Keratinocyte (primary cell): Measurements from ENCODE around the gene CREG2. TPM values are rescaled to one million over a fixed set of nuclear protein-coding genes. Genes with fewer than 3 reads are reported as not detected.

ENCODE experiments used
- DNase-seq: peaks from one replicate; pipeline ENCODE4 v3.0.0-alpha.2; 2011; ENCODE audit warnings: low read depth, missing footprints, low spot score
- FAIRE-seq: peaks from 2 replicates; lab custom pipeline; 2011; peaks lifted over from hg19 to GRCh38; lab: Jason Lieb, UNC
- H2AFZ ChIP-seq: 2 replicates; pipeline ENCODE4 v1.6.0; 2012; ENCODE audit warnings: low read length, control low read depth, inconsistent platforms; ENCODE audit not compliant: control insufficient read depth
- H3K27ac ChIP-seq: 2 replicates; pipeline ENCODE4 v1.5.1; 2011; ENCODE audit warnings: low read length; ENCODE audit not compliant: control insufficient read depth, insufficient read depth
- H3K27me3 ChIP-seq: 3 replicates; pipeline ENCODE4 v1.6.0; 2011; ENCODE audit warnings: low read length; ENCODE audit not compliant: control insufficient read depth, insufficient read depth; ENCODE audit errors: extremely low read depth
- H3K36me3 ChIP-seq, 2 experiments: 2 replicates in 1 of 2; 3 replicates in 1 of 2; pipeline ENCODE4 v1.5.1; 2011; ENCODE audit warnings: low read length in 2 of 2, mild to moderate bottlenecking in 1 of 2; ENCODE audit not compliant: control insufficient read depth in 2 of 2, insufficient read depth in 2 of 2; ENCODE audit errors: extremely low read depth in 1 of 2
- H3K4me1 ChIP-seq: 3 replicates; pipeline ENCODE4 v1.5.1; 2011; ENCODE audit warnings: low read length; ENCODE audit not compliant: control insufficient read depth, insufficient read depth; ENCODE audit errors: extremely low read depth
- H3K4me2 ChIP-seq: 3 replicates; pipeline ENCODE4 v1.6.0; 2011; ENCODE audit warnings: low read depth, low read length; ENCODE audit not compliant: control insufficient read depth, insufficient read depth; ENCODE audit errors: extremely low read depth
- H3K4me3 ChIP-seq, 3 experiments: fragments of 200-600 bp in 1 of 3; sonication (generic) in 1 of 3; 2 replicates in 2 of 3; 3 replicates in 1 of 3; pipeline ENCODE4 v1.5.1; 2011 to 2016; ENCODE audit warnings: low read length in 3 of 3, mild to moderate bottlenecking in 3 of 3, control low read depth in 2 of 3, inconsistent platforms in 1 of 3, low read depth in 1 of 3, mixed read lengths in 1 of 3, mixed run types in 1 of 3, moderate library complexity in 1 of 3; ENCODE audit not compliant: control insufficient read depth in 2 of 3, insufficient read depth in 2 of 3; ENCODE audit errors: extremely low read depth in 1 of 3
- H3K79me2 ChIP-seq: 2 replicates; pipeline ENCODE4 v1.6.0; 2012; ENCODE audit warnings: low read length; ENCODE audit not compliant: control insufficient read depth, insufficient read depth
- H3K9ac ChIP-seq: 3 replicates; pipeline ENCODE4 v1.6.0; 2011; ENCODE audit warnings: low read length; ENCODE audit not compliant: control insufficient read depth, insufficient read depth; ENCODE audit errors: extremely low read depth
- H3K9me1 ChIP-seq: 3 replicates; pipeline ENCODE4 v1.6.0; 2011; ENCODE audit warnings: low read length; ENCODE audit not compliant: control insufficient read depth, insufficient read depth; ENCODE audit errors: extremely low read depth
- H3K9me3 ChIP-seq: 2 replicates; pipeline ENCODE4 v1.5.1; 2012; ENCODE audit warnings: low read depth, low read length; ENCODE audit not compliant: control insufficient read depth
- H4K20me1 ChIP-seq: 3 replicates; pipeline ENCODE4 v1.6.0; 2011; ENCODE audit warnings: low read length; ENCODE audit not compliant: control insufficient read depth, insufficient read depth; ENCODE audit errors: extremely low read depth
- EZH2 ChIP-seq: IDR thresholded peaks from one replicate; pipeline ENCODE4 v1.6.1; 2012; ENCODE audit warnings: inconsistent platforms, mild to moderate bottlenecking, low read length, moderate library complexity
- dilution Hi-C: fragments of 300-500 bp; cut with MboI; formaldehyde crosslinking; loops from one replicate; pipeline ENCODE4 v1.7.0; 2020; ENCODE audit warnings: low sequenced_read_pairs; ENCODE audit not compliant: extremely low pct_ligation_motif_present
- polyA plus RNA-seq, 5 experiments: library from polyadenylated mRNA; depleted of rRNA in 3 of 5; stranded (reverse) in 3 of 5; stranded (forward) in 1 of 5; unstranded in 1 of 5; fragments of >200 nt; gene quantifications; 1 replicate in 1 of 5; 2 replicates in 3 of 5; 3 replicates in 1 of 5; pipeline versions ENCODE4 v1.2.1 to v1.2.3, GENCODE V29; 2011 to 2012; ENCODE audit warnings: missing spikeins in 2 of 5, low read depth in 1 of 5, low replicate concordance in 1 of 5
- TF ChIP-seq, protein P1 (sequence below), 3 experiments: IDR thresholded peaks in 1 of 3; conservative IDR thresholded peaks in 1 of 3; optimal IDR thresholded peaks in 1 of 3; 2 replicates in 2 of 3; 3 replicates in 1 of 3; pipeline versions ENCODE3 to v1.5.1; 2011; ENCODE audit warnings: low read length in 3 of 3, mild to moderate bottlenecking in 3 of 3, moderate library complexity in 2 of 3, control low read depth in 1 of 3, inconsistent platforms in 1 of 3; ENCODE audit not compliant: insufficient read depth in 2 of 3; ENCODE audit errors: extremely low read depth in 1 of 3

The CREG2 gene
- polyA plus RNA-seq, 1 donor (not counting 4 experiments of a cell fraction or from before 2014, with no cell fraction given): 1.7 TPM

DNA sequence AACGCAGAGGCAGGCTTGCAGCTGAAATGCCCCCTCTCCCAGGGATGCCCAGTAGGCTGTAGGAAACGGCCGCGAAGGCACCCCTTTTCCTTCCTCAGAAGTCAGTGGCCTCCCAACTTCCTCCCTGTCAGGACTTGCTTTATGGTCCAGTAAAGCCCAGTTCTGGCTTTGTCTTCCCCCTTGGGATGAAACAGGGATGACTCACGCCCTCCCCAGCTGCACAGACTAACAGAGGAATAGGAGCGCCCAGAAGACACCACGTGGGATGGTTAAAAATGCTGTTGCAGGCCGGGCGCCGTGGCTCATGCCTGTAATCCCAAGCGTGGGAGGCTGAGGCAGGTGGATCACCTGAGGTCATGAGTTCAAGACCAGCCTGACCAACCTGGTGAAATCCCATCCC is 6.9 kb downstream of the CREG2 start:
- Histone ChIP-seq H3K36me3 (no peaks in the 10 kb centered on the region), H3K4me3 (no peak overlapping the region), H3K79me2 (no peaks in the 10 kb centered on the region), H3K9me3 (no peaks in the 10 kb centered on the region), H3K4me2 (no peak overlapping the region), H3K4me1 (peaks cover 12% of the 10 kb centered on the region), H3K9me1 (no peaks in the 10 kb centered on the region), H3K9ac (no peak overlapping the region), H4K20me1 (no peaks in the 10 kb centered on the region), H2AFZ (no peak overlapping the region), H3K27ac (no peak overlapping the region), H3K27me3 (no peaks in the 10 kb centered on the region)
- dilution Hi-C loops: no loop called here
- FAIRE-seq (peak; percentile 67), DNase-seq (peak; percentile 90)
- TF ChIP-seq EZH2: no peak
- TF ChIP-seq, protein P1, sequence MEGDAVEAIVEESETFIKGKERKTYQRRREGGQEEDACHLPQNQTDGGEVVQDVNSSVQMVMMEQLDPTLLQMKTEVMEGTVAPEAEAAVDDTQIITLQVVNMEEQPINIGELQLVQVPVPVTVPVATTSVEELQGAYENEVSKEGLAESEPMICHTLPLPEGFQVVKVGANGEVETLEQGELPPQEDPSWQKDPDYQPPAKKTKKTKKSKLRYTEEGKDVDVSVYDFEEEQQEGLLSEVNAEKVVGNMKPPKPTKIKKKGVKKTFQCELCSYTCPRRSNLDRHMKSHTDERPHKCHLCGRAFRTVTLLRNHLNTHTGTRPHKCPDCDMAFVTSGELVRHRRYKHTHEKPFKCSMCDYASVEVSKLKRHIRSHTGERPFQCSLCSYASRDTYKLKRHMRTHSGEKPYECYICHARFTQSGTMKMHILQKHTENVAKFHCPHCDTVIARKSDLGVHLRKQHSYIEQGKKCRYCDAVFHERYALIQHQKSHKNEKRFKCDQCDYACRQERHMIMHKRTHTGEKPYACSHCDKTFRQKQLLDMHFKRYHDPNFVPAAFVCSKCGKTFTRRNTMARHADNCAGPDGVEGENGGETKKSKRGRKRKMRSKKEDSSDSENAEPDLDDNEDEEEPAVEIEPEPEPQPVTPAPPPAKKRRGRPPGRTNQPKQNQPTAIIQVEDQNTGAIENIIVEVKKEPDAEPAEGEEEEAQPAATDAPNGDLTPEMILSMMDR (optimal IDR thresholded peaks at IDR 0.05 in 1 of 3, IDR thresholded peaks at IDR 0.05 in 1 of 3, conservative IDR thresholded peaks at IDR 0.05 in 1 of 3; ENCODE audit: extremely low read depth in 1 of 3, insufficient read depth in 2 of 3, low read length in 3 of 3): no peak

DNA sequence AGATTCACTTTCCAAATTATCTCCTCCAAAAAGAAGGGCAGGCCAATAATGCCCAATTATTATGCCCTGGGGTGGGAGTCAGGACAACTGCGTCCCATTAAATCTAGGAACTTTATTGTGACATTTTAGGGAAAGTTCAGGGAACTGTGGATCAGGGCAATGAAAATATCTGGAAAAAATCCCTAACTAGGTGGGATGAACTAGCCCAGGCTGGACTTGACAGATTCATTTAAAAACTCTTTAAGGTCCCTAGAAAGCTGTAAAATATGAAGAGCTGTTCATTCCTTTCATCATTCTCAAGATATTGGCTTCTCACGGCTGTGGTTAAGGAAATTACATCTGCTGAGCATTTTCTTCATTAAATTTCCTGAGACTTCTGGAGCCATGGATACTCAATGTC is 8.2 kb downstream of the CREG2 start:
- Histone ChIP-seq H3K4me1 (peaks cover 12% of the 10 kb centered on the region), H3K27ac (no peak overlapping the region), H3K79me2 (no peaks in the 10 kb centered on the region), H3K4me3 (no peak overlapping the region), H3K4me2 (no peak overlapping the region), H3K27me3 (no peaks in the 10 kb centered on the region), H3K9me3 (no peaks in the 10 kb centered on the region), H3K9ac (no peak overlapping the region), H3K9me1 (no peaks in the 10 kb centered on the region), H4K20me1 (no peaks in the 10 kb centered on the region), H2AFZ (no peak overlapping the region), H3K36me3 (no peaks in the 10 kb centered on the region)
- no peak for DNase-seq
- no peak for FAIRE-seq
- dilution Hi-C loops: no loop called here
- TF ChIP-seq EZH2: no peak
- TF ChIP-seq, protein P1 (optimal IDR thresholded peaks at IDR 0.05 in 1 of 3, IDR thresholded peaks at IDR 0.05 in 1 of 3, conservative IDR thresholded peaks at IDR 0.05 in 1 of 3; ENCODE audit: extremely low read depth in 1 of 3, insufficient read depth in 2 of 3, low read length in 3 of 3): no peak
